ENCODE results near the gene NHLRC3. TPM values are rescaled to one million over a fixed set of nuclear protein-coding genes. Genes with fewer than 3 reads are reported as not detected.
A peak's percentile ranks its signal among the peaks of the same experiment; 100 is the strongest.

NHLRC3 gene
- total RNA-seq, 2 donors from 2014 or later = 14.0 to 16.6 TPM

GRCh38 chr13:39032150-39032549 lies 6.1 kb upstream of the NHLRC3 start:
- no peak for DNase-seq (ENCODE audit: low spot score)
- Mint-ChIP-seq H3K9me3 (no peaks in the 10 kb centered on the region), H3K36me3 (peaks cover 15% of the 10 kb centered on the region), H3K27ac (no peak overlapping the region), H3K4me3 (no peak overlapping the region), H3K27me3 (no peaks in the 10 kb centered on the region), H3K4me1 (ENCODE audit: low read depth in 2 of 2) (peaks cover 25 to 43% of the 10 kb centered on the region in 2 donors)
- no peak for ATAC-seq

DNA sequence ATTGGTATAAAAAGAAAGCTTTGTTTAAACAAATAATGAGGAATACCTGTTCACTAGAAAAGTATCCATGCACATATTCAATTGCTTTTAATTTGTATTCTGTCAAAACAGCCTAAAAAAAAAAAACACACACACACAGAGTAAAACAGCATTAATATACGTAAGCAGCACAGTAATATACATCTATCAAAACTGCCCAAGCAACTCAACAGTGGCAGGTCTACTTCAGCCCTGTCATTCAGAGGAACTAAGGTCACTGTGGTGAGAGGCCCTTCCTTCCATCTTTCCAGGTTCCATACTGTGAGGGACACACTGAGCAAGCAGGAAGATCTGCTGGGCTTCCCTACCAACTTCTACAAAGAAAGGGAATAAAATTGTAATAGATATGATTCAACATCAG lies 4.2 kb upstream of the NHLRC3 start:
- Mint-ChIP-seq H3K27me3 (no peaks in the 10 kb centered on the region), H3K4me3 (peak overlapping the region; percentile 39), H3K27ac (no peak overlapping the region), H3K9me3 (no peaks in the 10 kb centered on the region), H3K4me1 (ENCODE audit: low read depth in 2 of 2) (peaks cover 30 to 49% of the 10 kb centered on the region in 2 donors), H3K36me3 (peaks cover 9% of the 10 kb centered on the region)
- ATAC-seq = no peak
- no peak for DNase-seq (ENCODE audit: low spot score)

GRCh38 chr13:39035204-39035603 lies 3.1 kb upstream of the NHLRC3 start:
- peak overlapping the region; percentile 90 for H3K4me3 Mint-ChIP-seq
- no peaks in the 10 kb centered on the region for H3K27me3 Mint-ChIP-seq
- H3K27ac Mint-ChIP-seq = peak overlapping the region; percentile 92 to 94
- H3K36me3 Mint-ChIP-seq = peaks cover 9% of the 10 kb centered on the region
- DNase-seq (ENCODE audit: low spot score) (no peak), ATAC-seq (no peak)
- no peaks in the 10 kb centered on the region for H3K9me3 Mint-ChIP-seq
- H3K4me1 Mint-ChIP-seq (ENCODE audit: low read depth in 2 of 2) = peaks cover 34 to 49% of the 10 kb centered on the region in 2 donors

GRCh38 chr13:39035799-39036198 lies 2.5 kb upstream of the NHLRC3 start:
- peaks cover 35 to 51% of the 10 kb centered on the region in 2 donors for H3K4me1 Mint-ChIP-seq (ENCODE audit: low read depth in 2 of 2)
- H3K36me3 Mint-ChIP-seq = peaks cover 9% of the 10 kb centered on the region
- peak overlapping the region; percentile 90 for H3K4me3 Mint-ChIP-seq
- ATAC-seq (no peak), DNase-seq (ENCODE audit: low spot score) (no peak)
- H3K27ac Mint-ChIP-seq = peak overlapping the region; percentile 92 to 94
- H3K27me3 Mint-ChIP-seq = no peaks in the 10 kb centered on the region
- H3K9me3 Mint-ChIP-seq = no peaks in the 10 kb centered on the region

- DNase-seq (ENCODE audit: low spot score) = no peak
- ATAC-seq = no peak
- H3K27ac Mint-ChIP-seq = peak overlapping the region; percentile 92 to 94
- no peaks in the 10 kb centered on the region for H3K9me3 Mint-ChIP-seq
- peak overlapping the region; percentile 90 for H3K4me3 Mint-ChIP-seq
- peaks cover 37 to 54% of the 10 kb centered on the region in 2 donors for H3K4me1 Mint-ChIP-seq (ENCODE audit: low read depth in 2 of 2)
- peaks cover 9% of the 10 kb centered on the region for H3K36me3 Mint-ChIP-seq
- H3K27me3 Mint-ChIP-seq = no peaks in the 10 kb centered on the region
Measured at GRCh38 chr13:39036212-39036611, 2.0 kb upstream of the NHLRC3 start.

DNA sequence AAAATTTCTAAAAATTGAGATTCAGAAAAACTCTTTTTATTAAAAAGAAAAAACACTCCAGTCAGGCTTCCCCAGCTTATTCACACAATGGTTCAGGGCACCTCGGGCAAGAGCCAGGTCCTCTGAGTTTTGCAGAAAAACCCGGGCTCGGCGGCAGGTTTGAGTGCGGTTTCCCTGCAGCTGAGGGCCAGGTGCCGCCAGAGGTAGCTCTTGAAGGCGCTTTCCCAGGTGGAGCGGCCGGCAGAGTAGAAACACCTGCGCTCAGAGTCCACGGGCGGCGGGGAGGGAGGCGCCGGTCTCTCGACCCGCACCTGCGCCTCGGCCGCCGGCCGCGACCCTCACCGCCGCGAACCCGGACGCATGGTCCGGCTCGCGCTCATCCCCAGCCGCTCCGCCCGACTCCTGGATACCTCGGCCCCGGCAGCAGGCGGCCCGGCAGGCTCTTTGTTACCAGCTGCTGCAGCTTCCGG lies 811 bp upstream of the NHLRC3 start:
- DNase-seq (ENCODE audit: low spot score) (no peak), ATAC-seq (no peak)
- no peaks in the 10 kb centered on the region for H3K9me3 Mint-ChIP-seq
- peaks cover 30 to 45% of the 10 kb centered on the region in 2 donors for H3K4me1 Mint-ChIP-seq (ENCODE audit: low read depth in 2 of 2)
- no peaks in the 10 kb centered on the region for H3K27me3 Mint-ChIP-seq
- H3K36me3 Mint-ChIP-seq = peaks cover 9% of the 10 kb centered on the region
- H3K4me3 Mint-ChIP-seq = peak overlapping the region; percentile 90
- H3K27ac Mint-ChIP-seq = peak overlapping the region; percentile 92 to 99

DNA sequence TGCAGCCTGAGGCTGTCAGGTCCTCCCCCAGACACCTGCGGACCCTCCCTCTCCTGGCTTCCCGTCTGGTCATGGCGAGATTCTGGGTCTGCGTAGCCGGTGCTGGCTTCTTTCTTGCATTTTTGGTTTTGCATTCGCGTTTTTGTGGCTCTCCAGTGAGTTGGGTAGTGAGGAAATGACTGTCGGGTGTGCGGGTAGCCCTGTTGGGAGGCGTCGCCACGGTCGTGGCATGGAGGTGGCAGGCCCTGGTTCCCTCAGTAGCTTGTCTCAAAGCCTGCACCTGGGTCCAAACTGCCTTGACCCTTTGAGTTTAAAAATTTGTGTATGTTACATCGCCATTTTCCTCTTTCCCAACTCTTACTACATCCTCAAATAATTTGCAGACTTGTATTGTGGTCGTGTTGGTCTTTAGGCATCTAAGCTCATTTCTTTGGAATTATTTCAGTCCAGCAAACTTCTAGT lies 344 bp downstream of the NHLRC3 start:
- Mint-ChIP-seq H3K27me3 (no peaks in the 10 kb centered on the region), H3K27ac (peak overlapping the region; percentile 92 to 99), H3K36me3 (peaks cover 9% of the 10 kb centered on the region), H3K4me1 (ENCODE audit: low read depth in 2 of 2) (peaks cover 30 to 45% of the 10 kb centered on the region in 2 donors), H3K4me3 (peak overlapping the region; percentile 90), H3K9me3 (no peaks in the 10 kb centered on the region)
- ATAC-seq (peak; percentile 77 to 81), DNase-seq (ENCODE audit: low spot score) (peak; percentile 69)

DNA sequence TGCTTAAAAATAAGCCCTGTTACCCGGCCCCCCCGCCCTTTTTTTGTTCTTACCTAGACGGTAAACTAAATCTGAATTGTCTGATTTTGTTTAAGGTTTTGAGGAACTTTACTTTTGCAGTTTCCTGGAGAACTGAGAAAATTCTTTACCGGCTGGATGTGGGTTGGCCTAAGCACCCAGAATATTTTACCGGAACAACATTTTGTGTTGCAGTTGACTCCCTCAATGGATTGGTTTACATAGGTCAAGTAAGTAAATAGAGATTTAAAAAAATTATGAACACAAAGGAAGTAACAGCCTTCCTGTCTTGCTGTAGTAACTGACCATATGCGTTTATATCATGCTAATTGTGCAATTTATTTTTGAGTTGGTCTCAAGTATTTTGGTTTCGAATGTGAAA lies 785 bp downstream of the NHLRC3 start:
- DNase-seq (ENCODE audit: low spot score) (no peak), ATAC-seq (no peak)
- Mint-ChIP-seq H3K9me3 (no peaks in the 10 kb centered on the region), H3K36me3 (peaks cover 9% of the 10 kb centered on the region), H3K4me1 (ENCODE audit: low read depth in 2 of 2) (peaks cover 30 to 42% of the 10 kb centered on the region in 2 donors), H3K4me3 (peak overlapping the region; percentile 90), H3K27ac (peak overlapping the region; percentile 92 to 99), H3K27me3 (no peaks in the 10 kb centered on the region)

GRCh38 chr13:39040206-39040605 lies 1.9 kb downstream of the NHLRC3 start:
- Mint-ChIP-seq H3K27ac (peak overlapping the region; percentile 92 to 99), H3K4me1 (ENCODE audit: low read depth in 2 of 2) (peaks cover 28 to 31% of the 10 kb centered on the region in 2 donors)

GRCh38 chr13:39044536-39044935 lies 6.3 kb downstream of the NHLRC3 start:
- no peaks in the 10 kb centered on the region for H3K9me3 Mint-ChIP-seq
- H3K27me3 Mint-ChIP-seq = no peaks in the 10 kb centered on the region
- ATAC-seq (no peak), DNase-seq (ENCODE audit: low spot score) (no peak)
- H3K4me3 Mint-ChIP-seq = no peak overlapping the region
- H3K27ac Mint-ChIP-seq = no peak overlapping the region
- peaks cover 4% of the 10 kb centered on the region for H3K36me3 Mint-ChIP-seq
- peaks cover 3 to 5% of the 10 kb centered on the region in 2 donors for H3K4me1 Mint-ChIP-seq (ENCODE audit: low read depth in 2 of 2)

More at GRCh38 chr13:39040206-39040605, 1.9 kb downstream of the NHLRC3 start:
- ATAC-seq = no peak
- H3K36me3 Mint-ChIP-seq = peaks cover 9% of the 10 kb centered on the region
- DNase-seq (ENCODE audit: low spot score) = no peak
- no peaks in the 10 kb centered on the region for H3K9me3 Mint-ChIP-seq
- H3K27me3 Mint-ChIP-seq = no peaks in the 10 kb centered on the region
- H3K4me3 Mint-ChIP-seq = no peak overlapping the region

DNA sequence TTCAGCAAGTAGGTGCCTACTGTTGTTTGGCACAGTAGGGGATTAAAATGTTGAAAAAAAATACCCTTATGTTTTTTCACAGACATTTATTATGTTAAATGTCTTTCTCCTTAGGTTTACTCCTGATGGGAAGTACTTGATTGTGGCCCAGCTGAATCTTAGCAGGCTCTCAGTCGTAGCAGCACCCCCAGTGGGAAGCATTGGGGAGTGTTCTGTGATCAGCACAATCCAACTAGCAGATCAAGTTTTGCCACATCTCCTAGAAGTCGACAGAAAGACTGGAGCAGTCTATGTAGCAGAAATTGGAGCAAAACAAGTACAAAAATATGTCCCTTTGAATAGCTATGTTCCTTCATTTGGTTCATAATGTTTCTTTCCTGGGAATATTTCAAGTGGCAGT lies 9.3 kb downstream of the NHLRC3 start:
- H3K9me3 Mint-ChIP-seq = no peaks in the 10 kb centered on the region
- H3K27me3 Mint-ChIP-seq = no peaks in the 10 kb centered on the region
- no peak overlapping the region for H3K27ac Mint-ChIP-seq
- ATAC-seq = no peak
- DNase-seq (ENCODE audit: low spot score) = no peak
- H3K4me1 Mint-ChIP-seq (ENCODE audit: low read depth in 2 of 2) = no peaks in the 10 kb centered on the region
- no peak overlapping the region for H3K4me3 Mint-ChIP-seq
- H3K36me3 Mint-ChIP-seq = peaks cover 4% of the 10 kb centered on the region

DNA sequence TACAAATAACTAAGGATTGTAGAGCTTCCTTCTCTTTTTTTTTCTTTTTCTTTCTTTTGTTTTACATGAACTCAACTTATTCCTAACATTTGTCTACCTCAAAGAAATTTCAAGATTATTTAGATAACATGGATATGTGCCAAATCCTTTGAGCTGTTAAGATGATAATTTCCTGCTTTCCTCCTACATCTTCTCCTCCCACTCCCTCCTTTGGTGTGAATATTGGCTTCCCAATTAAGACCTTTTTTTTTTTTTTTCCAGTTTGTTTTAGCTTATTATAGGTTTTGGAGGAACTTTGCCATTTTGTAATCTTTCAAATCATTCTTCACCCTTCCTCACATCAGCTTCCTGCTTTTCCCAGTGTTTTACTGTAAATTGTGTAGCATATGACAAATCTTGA lies 10.6 kb downstream of the NHLRC3 start:
- Mint-ChIP-seq H3K36me3 (peaks cover 4% of the 10 kb centered on the region), H3K27ac (peak overlapping the region in 1 of 2 donors; percentile 53), H3K4me1 (ENCODE audit: low read depth in 2 of 2) (no peaks in the 10 kb centered on the region), H3K27me3 (no peaks in the 10 kb centered on the region), H3K9me3 (no peaks in the 10 kb centered on the region), H3K4me3 (no peak overlapping the region)
- no peak for DNase-seq (ENCODE audit: low spot score)
- ATAC-seq = no peak

GRCh38 chr13:39049274-39049673 lies 11.0 kb downstream of the NHLRC3 start:
- H3K4me3 Mint-ChIP-seq = no peak overlapping the region

DNA sequence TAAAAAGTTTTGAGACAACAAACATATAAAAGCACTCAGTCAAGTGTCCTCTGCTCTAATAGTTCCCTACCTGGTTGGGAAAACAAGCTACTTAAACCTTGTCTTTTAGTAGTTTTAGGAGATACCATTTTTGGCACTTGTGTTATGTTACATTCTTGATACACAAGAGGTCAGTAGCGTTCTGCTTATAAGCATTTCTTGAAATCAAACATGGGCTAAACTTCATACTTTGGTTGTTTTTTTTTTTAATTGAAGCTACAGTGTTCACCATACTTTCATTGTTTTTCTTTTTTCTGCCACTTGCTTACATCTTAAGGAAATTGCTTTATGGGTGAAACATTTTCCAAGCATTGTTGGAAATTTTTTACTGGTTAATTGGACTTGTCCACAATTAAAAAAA lies 12.9 kb downstream of the NHLRC3 start:
- Mint-ChIP-seq H3K27ac (no peak overlapping the region), H3K4me3 (no peak overlapping the region), H3K36me3 (peaks cover 7% of the 10 kb centered on the region), H3K27me3 (no peaks in the 10 kb centered on the region), H3K9me3 (no peaks in the 10 kb centered on the region), H3K4me1 (ENCODE audit: low read depth in 2 of 2) (peaks cover 0 to 5% of the 10 kb centered on the region in 2 donors)
- no peak for DNase-seq (ENCODE audit: low spot score)
- ATAC-seq = no peak

More at GRCh38 chr13:39049274-39049673, 11.0 kb downstream of the NHLRC3 start:
- no peak for DNase-seq (ENCODE audit: low spot score)
- peaks cover 4% of the 10 kb centered on the region for H3K36me3 Mint-ChIP-seq
- H3K27me3 Mint-ChIP-seq = no peaks in the 10 kb centered on the region
- no peaks in the 10 kb centered on the region for H3K9me3 Mint-ChIP-seq
- no peak for ATAC-seq
- peaks cover 0 to 2% of the 10 kb centered on the region in 2 donors for H3K4me1 Mint-ChIP-seq (ENCODE audit: low read depth in 2 of 2)
- peak overlapping the region in 1 of 2 donors; percentile 53 for H3K27ac Mint-ChIP-seq

DNA sequence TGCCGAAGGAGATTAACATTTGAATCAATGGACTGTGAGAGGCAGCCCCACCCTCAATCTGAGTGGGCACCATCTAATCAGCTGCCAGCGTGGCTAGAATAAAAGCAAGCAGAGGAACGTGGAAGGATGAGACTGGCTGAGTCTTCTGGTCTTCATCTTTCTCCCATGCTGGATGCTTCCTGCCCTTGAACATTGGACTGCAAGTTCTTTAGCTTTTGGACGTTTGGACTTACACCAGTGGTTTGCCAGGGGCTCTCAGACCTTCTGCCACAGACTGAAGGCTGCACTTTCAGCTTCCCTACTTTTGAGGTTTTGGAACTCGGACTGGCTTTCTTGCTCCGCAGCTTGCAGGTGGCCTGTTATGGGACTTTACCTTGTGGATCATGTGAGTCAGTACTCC lies 14.7 kb downstream of the NHLRC3 start:
- Mint-ChIP-seq H3K27me3 (no peaks in the 10 kb centered on the region), H3K27ac (no peak overlapping the region), H3K4me1 (ENCODE audit: low read depth in 2 of 2) (peaks cover 6 to 10% of the 10 kb centered on the region in 2 donors), H3K4me3 (no peak overlapping the region), H3K9me3 (no peaks in the 10 kb centered on the region), H3K36me3 (peaks cover 8% of the 10 kb centered on the region)
- DNase-seq (ENCODE audit: low spot score) (no peak), ATAC-seq (no peak)
